K562 (cell line): Measurements from ENCODE around the gene MPC2. TPM values are rescaled to one million over a fixed set of nuclear protein-coding genes. Genes with fewer than 3 reads are reported as not detected.

Experiments
- ATAC-seq: fragments of 200-7000 bp; cut with Tn5 transposase; 3 replicates; pipeline ENCODE4 v1.9.1; 2020; ENCODE audit warnings: moderate library complexity
- BruUV-seq: library from RNA; stranded (reverse); fragments of 400-500 nt; replicated peaks from 2 replicates; lab custom pipeline; 2021; lab: Mats Ljungman, UMichigan
- CTCF ChIA-PET: fragments of 300-600 bp; formaldehyde crosslinking; extraction: SDS; loops from one replicate; lab custom pipeline; 2021; ENCODE audit warnings: low intra/inter-chr PET ratio; lab: Yijun Ruan, JAX
- POLR2A ChIA-PET: fragments of 300-600, 350-650 bp; sonication (Branson Sonifier 250); formaldehyde crosslinking; extraction: SDS; loops from one replicate; lab custom pipeline; 2021; ENCODE audit warnings: antibody characterized with exemption, inconsistent platforms; lab: Yijun Ruan, JAX
- DNase-seq, 4 experiments: peaks; one replicate each; pipeline versions ENCODE4 v3.0.0 to v3.0.0-alpha.2; 2011 to 2018; ENCODE audit warnings: low spot score in 3 of 4, mixed read lengths in 3 of 4; ENCODE audit errors: extremely low read depth in 1 of 4
- FAIRE-seq: peaks from 2 replicates; lab custom pipeline; 2011; peaks lifted over from hg19 to GRCh38; lab: Jason Lieb, UNC
- H2AFZ ChIP-seq: 2 replicates; pipeline ENCODE4 v1.6.0; 2011; ENCODE audit warnings: low read depth, low read length, control low read depth, inconsistent platforms
- H3K27ac ChIP-seq: fragments of 200-600 bp; 3 replicates; pipeline ENCODE4 v1.8.0; 2011; ENCODE audit warnings: low read depth, mild to moderate bottlenecking, control low read depth, inconsistent platforms, low read length, moderate library complexity, mixed read lengths; ENCODE audit errors: extremely low read depth
- H3K27me3 ChIP-seq, 2 experiments: fragments of 300-600 bp in 1 of 2; 2 replicates in 1 of 2; 3 replicates in 1 of 2; pipeline versions ENCODE4 v1.6.0 to v1.8.0; 2011; ENCODE audit warnings: inconsistent platforms in 2 of 2, low read length in 2 of 2, mild to moderate bottlenecking in 1 of 2, mixed read lengths in 1 of 2, moderate library complexity in 1 of 2; ENCODE audit not compliant: control insufficient read depth in 2 of 2, insufficient read depth in 2 of 2
- H3K36me3 ChIP-seq: fragments of 300-600 bp; 3 replicates; pipeline ENCODE4 v1.8.0; 2011; ENCODE audit warnings: mild to moderate bottlenecking, low read length, inconsistent platforms; ENCODE audit not compliant: control insufficient read depth, insufficient read depth
- H3K4me1 ChIP-seq, 2 experiments: fragments of 200-600 bp in 1 of 2; replicated peaks in 1 of 2; 2 replicates in 1 of 2; 3 replicates in 1 of 2; pipeline versions ENCODE4 v1.5.1 to v1.8.0; 2011; ENCODE audit warnings: inconsistent platforms in 2 of 2, low read length in 2 of 2, mild to moderate bottlenecking in 1 of 2, mixed read lengths in 1 of 2, moderate library complexity in 1 of 2; ENCODE audit not compliant: control insufficient read depth in 2 of 2, insufficient read depth in 2 of 2
- H3K4me2 ChIP-seq: 2 replicates; pipeline ENCODE4 v1.6.1; 2011; ENCODE audit warnings: low read length, control low read depth, inconsistent platforms, mixed read lengths; ENCODE audit not compliant: insufficient read depth
- H3K4me3 ChIP-seq: fragments of 200-600 bp; sonication (generic), shearing (Covaris generic); 2 replicates; pipeline ENCODE4 v1.5.1; 2016; ENCODE audit warnings: control low read depth, inconsistent platforms
- H3K79me2 ChIP-seq: fragments of 200-600 bp; 3 replicates; pipeline ENCODE4 v1.8.0; 2011; ENCODE audit warnings: low read length, inconsistent platforms; ENCODE audit not compliant: control insufficient read depth, insufficient read depth
- H3K9ac ChIP-seq, 2 experiments: 2 replicates each; pipeline versions ENCODE4 v1.6.0 to v1.6.1; 2011; ENCODE audit warnings: low read depth in 2 of 2, low read length in 2 of 2, control low read depth in 1 of 2, inconsistent platforms in 1 of 2, mild to moderate bottlenecking in 1 of 2, mixed read lengths in 1 of 2; ENCODE audit not compliant: insufficient read depth in 1 of 2
- H3K9me1 ChIP-seq: one replicate; pipeline ENCODE4 v1.6.0; 2011; ENCODE audit warnings: inconsistent platforms, mild to moderate bottlenecking, low read length, moderate library complexity; ENCODE audit not compliant: control insufficient read depth, insufficient read depth
- H3K9me3 ChIP-seq: replicated peaks from 2 replicates; pipeline ENCODE4 v1.5.1; 2011; ENCODE audit warnings: low read depth, low read length, inconsistent platforms; ENCODE audit not compliant: control insufficient read depth, insufficient read depth
- H4K20me1 ChIP-seq: replicated peaks from 2 replicates; pipeline ENCODE4 v1.6.1; 2011; ENCODE audit warnings: low read length, inconsistent platforms, mixed read lengths; ENCODE audit not compliant: control insufficient read depth, insufficient read depth
- ATF7 ChIP-seq: fragments of 450-650 bp; IDR thresholded peaks from 2 replicates; pipeline ENCODE4 v1.7.1; 2014; ENCODE audit warnings: mild to moderate bottlenecking, moderate library complexity
- CBX1 ChIP-seq: sonication (generic); IDR thresholded peaks from 2 replicates; pipeline ENCODE4 v1.6.1; 2016; ENCODE audit warnings: antibody characterized with exemption, low read depth, mild to moderate bottlenecking
- CBX3 ChIP-seq, 2 experiments: IDR thresholded peaks; 1 replicate in 1 of 2; 2 replicates in 1 of 2; pipeline ENCODE4 v1.6.1; 2012; ENCODE audit warnings: inconsistent platforms in 2 of 2, low read length in 2 of 2, borderline replicate concordance in 1 of 2, control low read depth in 1 of 2
- CC2D1A ChIP-seq: fragments of 450-650 bp; IDR thresholded peaks from 2 replicates; pipeline ENCODE4 v1.6.1; 2017; ENCODE audit warnings: mild to moderate bottlenecking
- CXXC5 ChIP-seq: fragments of 250-450 bp; sonication (Bioruptor Pico); IDR thresholded peaks from 2 replicates; pipeline ENCODE4 v1.8.0; 2022; ENCODE audit warnings: inconsistent platforms, mild to moderate bottlenecking, moderate library complexity
- EP300 ChIP-seq: IDR thresholded peaks from 2 replicates; pipeline ENCODE4 v1.6.1; 2012; ENCODE audit warnings: low read length, improper control_type of control experiment
- GTF2A2 ChIP-seq: IDR thresholded peaks from 2 replicates; pipeline ENCODE4 v1.6.1; 2016; ENCODE audit warnings: mild to moderate bottlenecking, missing genetic modification characterization, missing compliant biosample characterization
- HMG20B ChIP-seq: fragments of 250-450 bp; sonication (Bioruptor Pico); IDR thresholded peaks from 2 replicates; pipeline ENCODE4 v1.5.0; 2021; ENCODE audit warnings: mild to moderate bottlenecking
- MCM3 ChIP-seq: fragments of 450-650 bp; IDR thresholded peaks from 2 replicates; pipeline ENCODE4 v1.6.1; 2016
- SMARCE1 ChIP-seq: fragments of 450-650 bp; IDR thresholded peaks from 2 replicates; pipeline ENCODE4 v1.7.1; 2016; ENCODE audit warnings: mild to moderate bottlenecking
- SP1 ChIP-seq: sonication (generic); formaldehyde crosslinking; IDR thresholded peaks from 2 replicates; pipeline ENCODE4 v1.8.1; 2022; ENCODE audit warnings: mild to moderate bottlenecking, missing genetic modification reagents
- SRF ChIP-seq, 2 experiments: fragments of 250-450, 450-650 bp in 1 of 2; sonication (Bioruptor Pico) in 1 of 2; sonication (generic) in 1 of 2; formaldehyde crosslinking; IDR thresholded peaks; 2 replicates each; pipeline versions ENCODE4 v1.5.0 to v1.5.1; 2020 to 2022; ENCODE audit warnings: mild to moderate bottlenecking in 1 of 2, missing genetic modification reagents in 1 of 2
- SRSF7 ChIP-seq: fragments of 200-400 bp; formaldehyde crosslinking; optimal IDR thresholded peaks from 2 replicates; pipeline ENCODE3; 2017; ENCODE audit warnings: mild to moderate bottlenecking, low read depth, low read length
- TRIM28 ChIP-seq: fragments of 450-650 bp; IDR thresholded peaks from 2 replicates; pipeline ENCODE4 v1.6.1; 2017
- XRCC3 ChIP-seq: fragments of 450-650 bp; IDR thresholded peaks from 2 replicates; pipeline ENCODE4 v1.6.1; 2017; ENCODE audit warnings: mild to moderate bottlenecking, moderate library complexity
- ZFP36 ChIP-seq: fragments of 150-350 bp; IDR thresholded peaks from 2 replicates; pipeline ENCODE4 v1.6.1; 2018; ENCODE audit warnings: low read length, low read depth; ENCODE audit not compliant: partially characterized antibody
- ZNF695 ChIP-seq: fragments of 450-650 bp; formaldehyde crosslinking; IDR thresholded peaks from 2 replicates; pipeline ENCODE4 v1.4.0; 2020; ENCODE audit warnings: mild to moderate bottlenecking, moderate library complexity
- WGBS: fragments of 100-300 bp; shearing (Covaris generic); methylation state at CpG from one replicate; pipeline ENCODE4 v1.1.6; 2016; ENCODE audit warnings: low coverage, mixed read lengths; ENCODE audit not compliant: insufficient coverage; ENCODE audit errors: missing lambda C conversion rate; 5-methylcytosine and 5-hydroxymethylcytosine counted together
- in situ Hi-C: fragments of 300-500 bp; cut with MboI; formaldehyde crosslinking; loops from 4 replicates; pipeline ENCODE4 v1.15.0; 2018; ENCODE audit warnings: inconsistent platforms, mixed read lengths
- intact Hi-C: fragments of 100-400 bp; cut with micrococcal nuclease; formaldehyde crosslinking; loops from 2 replicates; pipeline ENCODE4 v1.14.2; 2022
- polyA plus RNA-seq, 8 experiments: library from polyadenylated mRNA; depleted of rRNA in 4 of 8; stranded (reverse) in 5 of 8; unstranded in 3 of 8; fragments of >200 nt; fragmentation: Nextera tagmentation in 2 of 8; fragmentation: Illumina TruSeq in 1 of 8; extraction: Ambion mirVana in 2 of 8; extraction: Trizol in 1 of 8; gene quantifications; 2 replicates each; pipeline versions ENCODE4 v1.2.1 to v1.2.3, GENCODE V29; 2011 to 2014; ENCODE audit warnings: inconsistent platforms in 1 of 8, missing spikeins in 1 of 8
- total RNA-seq, 7 experiments: library from RNA; depleted of rRNA in 6 of 7; stranded (reverse); fragments of >200 nt in 6 of 7; fragmentation: Illumina TruSeq in 2 of 7; extraction: Trizol in 2 of 7; gene quantifications; 2 replicates each; pipeline versions ENCODE4 v1.2.1 to v1.2.3, GENCODE V29; 2011 to 2021; ENCODE audit warnings: low replicate concordance in 1 of 7
- TF ChIP-seq, protein P1 (sequence below): fragments of 250-450 bp; sonication (Bioruptor Pico); IDR thresholded peaks from 2 replicates; pipeline ENCODE4 v1.4.0; 2020
- TF ChIP-seq, protein P2 (sequence below): sonication (generic); formaldehyde crosslinking; IDR thresholded peaks from 2 replicates; pipeline ENCODE4 v1.8.0; 2023; ENCODE audit warnings: missing genetic modification reagents, mild to moderate bottlenecking, borderline replicate concordance

Gene MPC2
- total and polyA plus RNA-seq, 9 of the 15 experiments (the other 6 are each of a cell fraction or from before 2014, with no cell fraction given) = 70.7 to 179 (median 144) TPM

DNA sequence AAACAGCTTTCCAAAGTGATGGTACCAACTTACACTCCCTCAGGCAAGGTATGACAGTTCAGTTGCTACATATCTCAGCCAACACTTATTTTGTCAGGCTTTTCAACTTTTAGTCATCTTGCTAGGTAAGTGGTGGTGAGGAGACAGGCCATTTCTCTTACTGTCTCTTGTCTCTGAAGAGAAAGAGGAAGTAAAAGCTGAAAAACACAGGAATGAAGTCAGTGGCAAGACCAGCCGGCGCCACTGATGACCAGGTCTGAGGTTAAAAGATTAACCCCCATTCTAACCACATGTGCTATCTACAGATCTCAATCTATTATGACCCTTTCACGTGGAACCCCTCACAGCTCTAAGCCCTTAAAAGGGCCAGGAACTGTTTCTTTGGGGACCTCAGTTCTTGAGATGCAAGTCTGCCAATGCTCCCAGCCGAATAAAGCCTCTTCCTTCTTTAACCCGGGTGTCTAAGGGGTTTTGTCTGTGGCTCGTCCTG lies 27.1 kb downstream of the MPC2 start:
- WGBS = 33% methylated on average over 6 of the region's 6 CpGs
- intact Hi-C loops = no loop called here
- Histone ChIP-seq H4K20me1 (no peaks in the 10 kb centered on the region), H3K9me1 (no peaks in the 10 kb centered on the region), H3K79me2 (peaks cover 11% of the 10 kb centered on the region; the same call in 2 of the 3 replicates), H3K27me3 (no peaks in the 10 kb centered on the region), H3K27ac (no peak overlapping the region), H3K9ac (no peak overlapping the region), H3K4me1 (peaks cover 6 to 19% of the 10 kb centered on the region in 2 experiments; a peak in 4 of 5 replicates), H3K36me3 (0 out of 3 replicates have a peak, but pooled peaks cover 5% of the 10 kb centered on the region), H3K9me3 (peaks cover 19% of the 10 kb centered on the region), H2AFZ (no peak overlapping the region), H3K4me2 (no peak overlapping the region), H3K4me3 (no peak overlapping the region)
- ChIA-PET CTCF (no interaction called here), POLR2A (interaction anchor here (0.7 to 1.6 kb wide), 5 partner anchors 11 to 271 kb away, joined by 4 to 5 read pairs (median 4); no protein-coding TSS in a partner anchor)
- in situ Hi-C loops = no loop called here
- FAIRE-seq (no peak), DNase-seq (peak in 1 of 4 experiments; percentile 47), ATAC-seq (no peak)
- BruUV-seq = no TSS peak
- peak; percentile 45 to 56; a peak in 1 of 4 replicates for TF ChIP-seq SRF (CRISPR knock-in tag; IDR thresholded peaks at IDR 0.05)
- peak; percentile 97 for TF ChIP-seq TRIM28
- TF ChIP-seq ZFP36 = peak; percentile 15
- TF ChIP-seq CXXC5 (CRISPR knock-in tag) = peak; percentile 45
- TF ChIP-seq, protein P1, sequence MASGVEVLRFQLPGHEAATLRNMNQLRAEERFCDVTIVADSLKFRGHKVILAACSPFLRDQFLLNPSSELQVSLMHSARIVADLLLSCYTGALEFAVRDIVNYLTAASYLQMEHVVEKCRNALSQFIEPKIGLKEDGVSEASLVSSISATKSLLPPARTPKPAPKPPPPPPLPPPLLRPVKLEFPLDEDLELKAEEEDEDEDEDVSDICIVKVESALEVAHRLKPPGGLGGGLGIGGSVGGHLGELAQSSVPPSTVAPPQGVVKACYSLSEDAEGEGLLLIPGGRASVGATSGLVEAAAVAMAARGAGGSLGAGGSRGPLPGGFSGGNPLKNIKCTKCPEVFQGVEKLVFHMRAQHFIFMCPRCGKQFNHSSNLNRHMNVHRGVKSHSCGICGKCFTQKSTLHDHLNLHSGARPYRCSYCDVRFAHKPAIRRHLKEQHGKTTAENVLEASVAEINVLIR (CRISPR knock-in tag) = peak; percentile 50
- peak; percentile 94 for TF ChIP-seq CBX1
- TF ChIP-seq HMG20B = no peak
- no peak for TF ChIP-seq MCM3
- peak in 1 of 2 experiments; percentile 98; a peak in 2 of 3 replicates for TF ChIP-seq CBX3 (IDR thresholded peaks at IDR 0.05; ENCODE audit: borderline replicate concordance in 1 of 2, low read length in 2 of 2)
- TF ChIP-seq SMARCE1 = peak; percentile 63; the same call in 1 of the 2 replicates
- no peak for TF ChIP-seq SRSF7
- TF ChIP-seq XRCC3 = 0 out of 2 replicates have a peak, but pooled peaks have one; percentile 52
- TF ChIP-seq ZNF695 = 0 out of 2 replicates have a peak, but pooled peaks have one; percentile 40
- peak; percentile 58 for TF ChIP-seq ATF7
- TF ChIP-seq GTF2A2 = no peak
- peak; percentile 56; the same call in 1 of the 2 replicates for TF ChIP-seq EP300
- peak; percentile 23; the same call in 1 of the 2 replicates for TF ChIP-seq SP1
- TF ChIP-seq CC2D1A = peak; percentile 59; the same call in 1 of the 2 replicates
- TF ChIP-seq, protein P2, sequence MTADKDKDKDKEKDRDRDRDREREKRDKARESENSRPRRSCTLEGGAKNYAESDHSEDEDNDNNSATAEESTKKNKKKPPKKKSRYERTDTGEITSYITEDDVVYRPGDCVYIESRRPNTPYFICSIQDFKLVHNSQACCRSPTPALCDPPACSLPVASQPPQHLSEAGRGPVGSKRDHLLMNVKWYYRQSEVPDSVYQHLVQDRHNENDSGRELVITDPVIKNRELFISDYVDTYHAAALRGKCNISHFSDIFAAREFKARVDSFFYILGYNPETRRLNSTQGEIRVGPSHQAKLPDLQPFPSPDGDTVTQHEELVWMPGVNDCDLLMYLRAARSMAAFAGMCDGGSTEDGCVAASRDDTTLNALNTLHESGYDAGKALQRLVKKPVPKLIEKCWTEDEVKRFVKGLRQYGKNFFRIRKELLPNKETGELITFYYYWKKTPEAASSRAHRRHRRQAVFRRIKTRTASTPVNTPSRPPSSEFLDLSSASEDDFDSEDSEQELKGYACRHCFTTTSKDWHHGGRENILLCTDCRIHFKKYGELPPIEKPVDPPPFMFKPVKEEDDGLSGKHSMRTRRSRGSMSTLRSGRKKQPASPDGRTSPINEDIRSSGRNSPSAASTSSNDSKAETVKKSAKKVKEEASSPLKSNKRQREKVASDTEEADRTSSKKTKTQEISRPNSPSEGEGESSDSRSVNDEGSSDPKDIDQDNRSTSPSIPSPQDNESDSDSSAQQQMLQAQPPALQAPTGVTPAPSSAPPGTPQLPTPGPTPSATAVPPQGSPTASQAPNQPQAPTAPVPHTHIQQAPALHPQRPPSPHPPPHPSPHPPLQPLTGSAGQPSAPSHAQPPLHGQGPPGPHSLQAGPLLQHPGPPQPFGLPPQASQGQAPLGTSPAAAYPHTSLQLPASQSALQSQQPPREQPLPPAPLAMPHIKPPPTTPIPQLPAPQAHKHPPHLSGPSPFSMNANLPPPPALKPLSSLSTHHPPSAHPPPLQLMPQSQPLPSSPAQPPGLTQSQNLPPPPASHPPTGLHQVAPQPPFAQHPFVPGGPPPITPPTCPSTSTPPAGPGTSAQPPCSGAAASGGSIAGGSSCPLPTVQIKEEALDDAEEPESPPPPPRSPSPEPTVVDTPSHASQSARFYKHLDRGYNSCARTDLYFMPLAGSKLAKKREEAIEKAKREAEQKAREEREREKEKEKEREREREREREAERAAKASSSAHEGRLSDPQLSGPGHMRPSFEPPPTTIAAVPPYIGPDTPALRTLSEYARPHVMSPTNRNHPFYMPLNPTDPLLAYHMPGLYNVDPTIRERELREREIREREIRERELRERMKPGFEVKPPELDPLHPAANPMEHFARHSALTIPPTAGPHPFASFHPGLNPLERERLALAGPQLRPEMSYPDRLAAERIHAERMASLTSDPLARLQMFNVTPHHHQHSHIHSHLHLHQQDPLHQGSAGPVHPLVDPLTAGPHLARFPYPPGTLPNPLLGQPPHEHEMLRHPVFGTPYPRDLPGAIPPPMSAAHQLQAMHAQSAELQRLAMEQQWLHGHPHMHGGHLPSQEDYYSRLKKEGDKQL (CRISPR knock-in tag) = no peak
